ENCODE results near the gene TMEM272. TPM values are rescaled to one million over a fixed set of nuclear protein-coding genes. Genes with fewer than 3 reads are reported as not detected.

The TMEM272 gene
- total RNA-seq, 1 donor from 2014 or later: 0.12 TPM

DNA sequence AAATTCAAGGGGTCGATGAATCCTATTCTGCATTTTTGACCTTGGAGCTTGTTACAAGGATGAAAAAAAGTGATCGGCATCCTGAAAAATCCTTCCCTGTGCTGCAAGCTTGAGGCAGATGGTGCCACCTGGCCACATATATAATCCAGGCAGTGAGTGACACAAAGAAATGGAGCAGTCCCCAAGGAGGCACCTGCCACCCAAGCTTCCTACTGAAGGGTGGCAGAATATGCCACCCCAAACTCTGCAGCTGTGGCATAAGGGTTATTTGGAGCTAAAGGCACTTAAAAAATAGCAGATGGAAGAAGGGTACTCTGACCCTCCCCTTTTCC lies 15.4 kb downstream of the TMEM272 start:
- no peak overlapping the region for H3K4me3 Mint-ChIP-seq (ENCODE audit: unreplicated experiment)
- TF ChIP-seq, protein P1, sequence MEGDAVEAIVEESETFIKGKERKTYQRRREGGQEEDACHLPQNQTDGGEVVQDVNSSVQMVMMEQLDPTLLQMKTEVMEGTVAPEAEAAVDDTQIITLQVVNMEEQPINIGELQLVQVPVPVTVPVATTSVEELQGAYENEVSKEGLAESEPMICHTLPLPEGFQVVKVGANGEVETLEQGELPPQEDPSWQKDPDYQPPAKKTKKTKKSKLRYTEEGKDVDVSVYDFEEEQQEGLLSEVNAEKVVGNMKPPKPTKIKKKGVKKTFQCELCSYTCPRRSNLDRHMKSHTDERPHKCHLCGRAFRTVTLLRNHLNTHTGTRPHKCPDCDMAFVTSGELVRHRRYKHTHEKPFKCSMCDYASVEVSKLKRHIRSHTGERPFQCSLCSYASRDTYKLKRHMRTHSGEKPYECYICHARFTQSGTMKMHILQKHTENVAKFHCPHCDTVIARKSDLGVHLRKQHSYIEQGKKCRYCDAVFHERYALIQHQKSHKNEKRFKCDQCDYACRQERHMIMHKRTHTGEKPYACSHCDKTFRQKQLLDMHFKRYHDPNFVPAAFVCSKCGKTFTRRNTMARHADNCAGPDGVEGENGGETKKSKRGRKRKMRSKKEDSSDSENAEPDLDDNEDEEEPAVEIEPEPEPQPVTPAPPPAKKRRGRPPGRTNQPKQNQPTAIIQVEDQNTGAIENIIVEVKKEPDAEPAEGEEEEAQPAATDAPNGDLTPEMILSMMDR (IDR thresholded peaks at IDR 0.05): no peak
- H3K4me1 Mint-ChIP-seq (ENCODE audit: low read depth): peaks cover 3% of the 10 kb centered on the region
- H3K27me3 Mint-ChIP-seq (ENCODE audit: low read depth): peaks cover 26% of the 10 kb centered on the region
- no peak for DNase-seq (ENCODE audit: low spot score)
- H3K36me3 Mint-ChIP-seq (ENCODE audit: low read depth): no peaks in the 10 kb centered on the region
- no peak overlapping the region for H3K27ac Mint-ChIP-seq (ENCODE audit: unreplicated experiment)
- no peaks in the 10 kb centered on the region for H3K9me3 Mint-ChIP-seq (ENCODE audit: low read depth)

DNA sequence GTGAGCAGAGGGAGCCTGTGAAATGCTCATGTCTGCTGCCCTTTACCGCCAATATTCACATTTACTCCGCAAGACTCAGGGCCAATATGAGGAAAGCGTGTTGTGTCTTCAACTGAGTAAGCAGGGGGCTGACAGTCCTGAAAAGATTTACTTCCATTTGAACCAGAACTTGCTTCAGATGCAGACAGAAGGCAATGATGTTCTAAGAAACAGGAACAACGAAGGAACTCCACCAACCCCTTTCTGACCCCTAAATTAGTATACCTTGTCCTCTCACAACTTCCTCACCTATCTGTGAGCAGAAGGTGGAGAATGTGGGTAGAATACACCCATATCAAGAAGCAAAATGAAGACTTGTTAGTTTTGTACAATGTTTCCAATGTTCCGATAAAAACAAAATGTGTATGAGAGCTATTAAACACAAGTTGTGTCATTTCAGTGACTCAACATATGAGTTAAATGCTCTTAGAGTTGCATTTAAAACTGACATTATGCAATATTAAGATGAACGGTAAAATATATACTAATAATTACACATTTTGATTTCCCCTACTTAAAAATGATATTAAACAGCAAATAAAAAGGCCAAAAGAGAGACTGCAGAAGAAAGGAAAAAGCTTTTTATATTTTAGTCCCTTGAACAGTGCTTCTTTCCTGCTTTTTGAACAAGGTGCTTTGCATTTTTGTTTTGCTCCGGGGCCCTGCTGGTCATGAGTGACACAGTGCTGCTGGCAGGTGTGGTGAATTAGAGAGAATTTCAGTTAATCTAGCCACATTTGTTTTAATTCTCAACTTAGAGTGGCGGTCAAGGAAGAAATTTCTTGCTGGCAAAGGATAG lies 16.0 kb downstream of the TMEM272 start:
- no peaks in the 10 kb centered on the region for H3K36me3 Mint-ChIP-seq (ENCODE audit: low read depth)
- TF ChIP-seq, protein P1 (IDR thresholded peaks at IDR 0.05): no peak
- H3K4me3 Mint-ChIP-seq (ENCODE audit: unreplicated experiment): no peak overlapping the region
- no peaks in the 10 kb centered on the region for H3K9me3 Mint-ChIP-seq (ENCODE audit: low read depth)
- peaks cover 26% of the 10 kb centered on the region for H3K27me3 Mint-ChIP-seq (ENCODE audit: low read depth)
- H3K27ac Mint-ChIP-seq (ENCODE audit: unreplicated experiment): no peak overlapping the region
- no peak for DNase-seq (ENCODE audit: low spot score)
- peaks cover 3% of the 10 kb centered on the region for H3K4me1 Mint-ChIP-seq (ENCODE audit: low read depth)

DNA sequence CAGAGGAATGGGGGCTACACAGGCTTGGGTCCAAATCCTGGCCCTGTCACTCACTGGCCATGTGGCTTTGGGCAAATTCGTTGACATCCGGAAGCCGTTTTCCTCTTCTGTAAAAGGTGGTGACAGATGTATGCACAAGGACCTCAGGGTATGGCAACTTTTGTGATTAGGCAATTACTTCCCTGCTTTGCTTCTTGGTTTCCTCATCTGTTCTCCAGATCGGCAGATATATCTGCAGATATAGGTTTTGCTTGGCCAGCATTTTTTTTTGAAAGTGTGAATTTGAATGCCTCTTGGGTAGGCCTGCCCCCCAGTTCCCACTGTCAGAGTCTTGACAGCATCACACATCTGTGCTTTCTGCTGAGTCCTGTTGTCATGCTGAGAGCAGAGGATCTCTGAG lies 17.7 kb downstream of the TMEM272 start:
- TF ChIP-seq, protein P1 (IDR thresholded peaks at IDR 0.05): no peak
- no peak for DNase-seq (ENCODE audit: low spot score)
- H3K27ac Mint-ChIP-seq (ENCODE audit: unreplicated experiment): no peak overlapping the region
- H3K4me1 Mint-ChIP-seq (ENCODE audit: low read depth): peaks cover 3% of the 10 kb centered on the region
- no peaks in the 10 kb centered on the region for H3K9me3 Mint-ChIP-seq (ENCODE audit: low read depth)
- no peaks in the 10 kb centered on the region for H3K36me3 Mint-ChIP-seq (ENCODE audit: low read depth)
- H3K4me3 Mint-ChIP-seq (ENCODE audit: unreplicated experiment): no peak overlapping the region
- H3K27me3 Mint-ChIP-seq (ENCODE audit: low read depth): peaks cover 13% of the 10 kb centered on the region

DNA sequence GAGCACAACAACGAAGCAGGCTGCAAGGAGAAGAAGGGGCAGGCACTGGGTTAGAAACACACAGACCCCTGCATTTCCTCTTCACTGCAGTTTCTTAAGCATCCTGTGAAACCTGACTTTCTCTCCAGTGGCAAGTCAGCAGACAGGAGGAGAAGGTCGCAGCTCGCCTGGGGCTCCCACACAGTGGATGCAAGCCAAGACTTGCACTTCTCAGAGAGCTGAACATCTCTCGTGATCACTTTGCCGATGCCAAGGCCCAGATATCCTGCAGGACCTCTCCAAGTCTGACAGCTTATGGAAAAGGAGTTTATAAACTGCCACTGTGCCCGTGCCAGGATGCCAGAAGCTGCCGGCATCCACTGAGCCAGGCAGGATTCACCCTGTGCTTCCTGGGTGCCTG lies 18.4 kb downstream of the TMEM272 start:
- DNase-seq (ENCODE audit: low spot score): no peak
- peaks cover 13% of the 10 kb centered on the region for H3K27me3 Mint-ChIP-seq (ENCODE audit: low read depth)
- no peak overlapping the region for H3K4me3 Mint-ChIP-seq (ENCODE audit: unreplicated experiment)
- TF ChIP-seq, protein P1 (IDR thresholded peaks at IDR 0.05): no peak
- peaks cover 3% of the 10 kb centered on the region for H3K4me1 Mint-ChIP-seq (ENCODE audit: low read depth)
- no peak overlapping the region for H3K27ac Mint-ChIP-seq (ENCODE audit: unreplicated experiment)
- no peaks in the 10 kb centered on the region for H3K9me3 Mint-ChIP-seq (ENCODE audit: low read depth)
- H3K36me3 Mint-ChIP-seq (ENCODE audit: low read depth): no peaks in the 10 kb centered on the region

DNA sequence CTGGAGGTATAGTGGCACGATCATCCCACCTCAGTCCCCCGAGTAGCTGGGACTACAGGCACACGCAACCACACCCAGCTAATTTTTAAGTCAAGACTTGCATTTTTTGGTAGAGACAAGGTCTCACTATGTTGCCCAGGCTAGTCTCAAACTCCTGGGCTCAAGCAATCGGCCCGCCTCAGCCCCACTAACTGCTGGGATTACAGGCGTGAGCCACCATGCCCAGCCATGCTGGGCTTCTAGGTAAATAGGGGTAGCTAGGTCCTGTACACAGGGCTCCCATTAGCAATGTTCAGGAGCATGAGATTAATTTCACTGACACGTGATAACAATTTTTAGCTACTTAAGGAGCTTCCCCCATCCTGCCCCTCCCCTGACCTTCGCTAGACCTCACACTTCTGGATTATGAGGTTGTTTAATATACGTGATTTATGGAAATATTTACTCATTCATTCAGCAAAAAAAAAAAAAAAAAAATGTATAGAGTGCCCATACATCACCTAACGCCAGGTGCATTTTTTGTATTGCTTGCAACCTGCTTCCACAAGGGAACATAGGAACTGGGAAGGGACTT lies 19.2 kb downstream of the TMEM272 start:
- H3K4me3 Mint-ChIP-seq (ENCODE audit: unreplicated experiment): no peak overlapping the region
- peaks cover 3% of the 10 kb centered on the region for H3K4me1 Mint-ChIP-seq (ENCODE audit: low read depth)
- no peak for DNase-seq (ENCODE audit: low spot score)
- TF ChIP-seq, protein P1 (IDR thresholded peaks at IDR 0.05): no peak
- peaks cover 18% of the 10 kb centered on the region for H3K27me3 Mint-ChIP-seq (ENCODE audit: low read depth)
- H3K27ac Mint-ChIP-seq (ENCODE audit: unreplicated experiment): no peak overlapping the region
- H3K9me3 Mint-ChIP-seq (ENCODE audit: low read depth): no peaks in the 10 kb centered on the region
- H3K36me3 Mint-ChIP-seq (ENCODE audit: low read depth): no peaks in the 10 kb centered on the region
